ENCODE results near the gene KLRC1.
"Not testable (repeated sequence)": the region's sequence is repeated elsewhere in the genome, so short reads cannot be mapped to it uniquely, and the experiment has no call there.

KLRC1 gene

DNA sequence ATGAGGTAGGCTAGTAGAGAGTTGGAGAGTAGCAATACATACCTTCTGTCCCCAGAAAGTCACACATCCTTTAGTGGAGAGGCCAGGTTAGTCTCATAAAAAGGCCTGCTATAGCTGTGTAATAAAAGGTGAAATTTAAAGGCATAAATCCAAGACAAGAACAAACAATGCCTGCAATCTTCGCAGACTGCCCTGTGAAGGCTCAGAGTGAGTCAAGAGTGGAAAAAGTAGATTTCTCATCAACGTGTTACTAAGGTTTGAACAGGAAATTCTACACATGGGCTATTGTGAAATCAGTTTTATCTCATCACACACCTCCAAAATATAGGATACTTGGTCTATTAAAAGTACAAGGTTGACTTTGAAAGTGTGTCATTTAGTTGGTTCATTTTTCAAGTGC is at the start of gene KLRC1:
TSS of gene KLRC1 (minus strand) at position 222 of the 400 bp plus-strand sequence. CDS start 2,221 bp downstream, outside the sequence.
- in situ Hi-C loops (cut with HindIII; ENCODE audit: low sequenced_read_pairs): no loop called here

DNA sequence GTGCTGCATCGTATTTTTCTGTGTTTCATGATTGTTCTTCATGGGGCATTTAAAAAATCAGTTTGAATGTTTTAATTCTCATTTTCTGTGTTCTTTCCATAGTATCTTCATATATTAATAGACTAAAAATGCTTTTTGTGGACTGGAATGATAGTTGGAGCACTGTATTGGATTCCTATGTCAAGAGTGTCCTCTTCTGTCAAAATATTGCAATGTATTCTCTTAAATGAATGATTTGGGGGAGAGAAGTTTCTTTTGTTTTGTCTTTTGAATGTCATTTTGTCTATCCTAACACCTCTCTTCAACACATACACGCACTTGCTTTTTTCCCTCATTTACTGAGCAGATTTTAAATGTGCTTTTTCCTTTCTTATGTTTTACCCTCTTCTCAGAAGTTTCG is 47.9 kb upstream of the KLRC1 start:
- in situ Hi-C loops (cut with HindIII; ENCODE audit: low sequenced_read_pairs): no loop called here

DNA sequence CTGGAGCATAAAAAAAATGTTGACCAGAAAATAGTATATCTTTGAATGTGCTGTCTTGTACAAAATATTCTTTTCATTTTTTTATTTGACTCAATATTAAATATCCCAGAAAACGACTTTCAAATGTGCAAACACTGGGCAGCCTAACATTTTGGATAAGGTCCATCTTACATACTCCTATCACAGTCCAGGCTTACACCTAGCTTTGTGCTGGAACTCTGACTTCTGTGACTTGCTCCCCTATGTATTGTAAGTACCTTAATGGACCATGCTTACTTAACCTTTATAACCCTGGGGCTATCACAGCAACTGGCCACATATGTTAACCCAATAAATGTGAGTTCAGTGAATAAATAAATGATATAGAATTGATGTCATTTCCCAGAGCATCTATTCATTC is 44.9 kb upstream of the KLRC1 start:
- in situ Hi-C loops (cut with HindIII; ENCODE audit: low sequenced_read_pairs): no loop called here

- in situ Hi-C loops (cut with HindIII; ENCODE audit: low sequenced_read_pairs): no loop called here
These were observed 44.4 kb upstream of the KLRC1 start for GRCh38 chr12:10497602-10498001.

GRCh38 chr12:10491766-10492165 is 38.6 kb upstream of the KLRC1 start:
- in situ Hi-C loops (cut with HindIII; ENCODE audit: low sequenced_read_pairs): no loop called here

GRCh38 chr12:10487328-10487727 is 34.2 kb upstream of the KLRC1 start:
- in situ Hi-C loops (cut with HindIII; ENCODE audit: low sequenced_read_pairs): not testable (repeated sequence)

GRCh38 chr12:10481901-10482300 is 28.7 kb upstream of the KLRC1 start:
- in situ Hi-C loops (cut with HindIII; ENCODE audit: low sequenced_read_pairs): not testable (repeated sequence)

GRCh38 chr12:10472808-10473207 is 19.6 kb upstream of the KLRC1 start:
- in situ Hi-C loops (cut with HindIII; ENCODE audit: low sequenced_read_pairs): not testable (repeated sequence)

- in situ Hi-C loops (cut with HindIII; ENCODE audit: low sequenced_read_pairs): loop anchor here (5.0 kb wide), 1 partner anchor 232 kb away; no protein-coding TSS in a partner anchor
These were observed 16.5 kb upstream of the KLRC1 start for GRCh38 chr12:10469701-10470100.

GRCh38 chr12:10466311-10466710 is 13.1 kb upstream of the KLRC1 start:
- in situ Hi-C loops (cut with HindIII; ENCODE audit: low sequenced_read_pairs): loop anchor here (5.0 kb wide), 1 partner anchor 229 kb away; no protein-coding TSS in a partner anchor

- in situ Hi-C loops (cut with HindIII; ENCODE audit: low sequenced_read_pairs): no loop called here
These were observed 4.6 kb upstream of the KLRC1 start for GRCh38 chr12:10457760-10458159.

- in situ Hi-C loops (cut with HindIII; ENCODE audit: low sequenced_read_pairs): no loop called here
These were observed 3.7 kb upstream of the KLRC1 start for GRCh38 chr12:10456856-10457255.

DNA sequence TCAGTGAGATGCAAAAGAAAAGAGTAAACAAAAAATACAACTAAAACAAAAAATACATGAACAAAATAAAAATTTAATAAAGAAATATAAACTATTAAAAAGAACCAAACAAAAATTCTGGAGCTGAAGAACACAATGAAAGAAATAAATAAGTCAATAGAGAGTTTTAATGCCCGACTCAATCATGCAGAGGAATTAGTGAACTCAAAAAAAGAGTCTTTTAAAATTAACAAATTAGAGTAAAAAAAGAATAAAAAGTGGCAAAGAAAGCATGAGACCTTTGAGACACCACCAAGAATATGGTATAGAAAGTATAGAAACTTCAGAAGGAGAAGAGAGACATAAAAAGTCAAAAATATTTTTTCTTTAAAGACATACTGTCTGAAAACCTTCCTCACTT is 2.6 kb upstream of the KLRC1 start:
- in situ Hi-C loops (cut with HindIII; ENCODE audit: low sequenced_read_pairs): no loop called here

DNA sequence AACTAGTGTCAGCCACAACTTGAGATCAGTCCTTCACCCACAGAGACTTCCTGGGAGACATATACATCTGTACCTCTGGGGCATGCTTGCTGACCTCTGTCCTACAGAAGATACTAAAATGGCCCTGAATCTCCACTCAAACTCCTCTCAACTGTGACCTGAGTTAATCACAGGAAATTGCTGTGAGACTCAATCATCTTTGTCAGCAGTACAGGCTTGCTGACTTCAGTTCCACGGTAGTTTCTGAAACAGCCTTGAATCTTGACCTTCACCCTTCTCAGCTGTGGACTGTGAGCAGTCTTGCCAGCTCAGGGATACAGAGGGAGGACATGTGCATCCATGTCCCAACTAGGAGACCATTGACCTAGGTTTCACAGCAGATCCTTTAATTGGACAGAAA is 1.4 kb upstream of the KLRC1 start:
- in situ Hi-C loops (cut with HindIII; ENCODE audit: low sequenced_read_pairs): no loop called here

GRCh38 chr12:10448236-10448635 is 4.9 kb downstream of the KLRC1 start:
- in situ Hi-C loops (cut with HindIII; ENCODE audit: low sequenced_read_pairs): no loop called here

DNA sequence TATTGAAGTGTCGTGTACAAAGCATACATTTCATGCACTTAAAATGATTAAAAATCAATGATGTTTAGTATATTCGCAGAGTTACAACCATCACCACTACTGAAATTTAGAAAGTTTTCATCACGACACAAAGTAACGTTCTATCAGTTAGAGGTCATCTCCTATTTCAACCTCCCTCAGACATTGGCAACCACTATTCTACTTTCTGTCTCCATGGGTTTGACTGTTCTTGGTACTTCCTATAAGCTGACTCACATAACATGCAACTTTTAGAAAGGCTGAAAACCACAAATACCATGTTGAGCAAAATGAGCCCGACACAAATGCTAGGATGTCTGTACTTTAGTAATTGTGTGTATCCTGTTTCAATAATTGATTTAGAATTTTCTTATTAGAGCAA is 7.1 kb downstream of the KLRC1 start:
- in situ Hi-C loops (cut with HindIII; ENCODE audit: low sequenced_read_pairs): not testable (repeated sequence)

DNA sequence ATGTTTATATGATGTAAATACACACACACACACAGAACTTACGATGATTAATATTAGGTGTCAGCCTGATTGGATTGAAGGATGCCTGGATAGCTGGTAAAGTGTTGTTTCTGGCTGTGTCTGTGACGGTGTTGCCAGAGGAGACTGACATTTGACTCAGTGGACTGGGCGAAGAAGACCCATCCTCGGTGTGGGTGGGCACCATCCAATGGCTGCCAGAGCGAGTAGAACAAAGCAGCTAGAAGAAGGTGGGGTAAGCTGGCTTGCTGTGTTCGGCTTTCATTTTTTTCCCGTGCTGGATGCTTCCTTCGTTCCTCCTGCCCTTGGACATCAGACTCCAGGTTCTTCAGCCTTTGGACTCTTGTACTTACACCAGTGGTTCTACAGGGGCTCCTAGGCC is 12.0 kb downstream of the KLRC1 start:
- in situ Hi-C loops (cut with HindIII; ENCODE audit: low sequenced_read_pairs): not testable (repeated sequence)

GRCh38 chr12:10439608-10440274 is 13.4 kb downstream of the KLRC1 start:
- in situ Hi-C loops (cut with HindIII; ENCODE audit: low sequenced_read_pairs): not testable (repeated sequence)

DNA sequence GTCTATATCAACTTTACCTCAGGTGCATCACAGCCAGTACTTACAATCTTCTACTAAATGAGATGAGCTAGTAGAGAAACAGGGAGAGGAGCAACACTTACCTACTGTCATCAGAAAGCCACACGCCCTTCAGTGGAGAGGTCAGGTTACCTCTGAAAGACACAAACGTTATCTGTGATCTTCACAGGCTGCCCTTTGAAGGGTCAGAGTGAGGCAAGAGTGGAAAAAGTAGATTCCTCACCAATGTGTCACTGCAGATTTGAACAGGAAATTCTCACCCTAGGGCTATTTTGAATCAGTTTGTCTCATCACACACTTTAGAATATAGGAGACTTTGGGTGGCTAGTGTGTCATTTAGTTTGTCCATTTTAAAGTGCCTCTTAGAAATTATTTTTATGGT is 15.6 kb downstream of the KLRC1 start:
- in situ Hi-C loops (cut with HindIII; ENCODE audit: low sequenced_read_pairs): not testable (repeated sequence)

DNA sequence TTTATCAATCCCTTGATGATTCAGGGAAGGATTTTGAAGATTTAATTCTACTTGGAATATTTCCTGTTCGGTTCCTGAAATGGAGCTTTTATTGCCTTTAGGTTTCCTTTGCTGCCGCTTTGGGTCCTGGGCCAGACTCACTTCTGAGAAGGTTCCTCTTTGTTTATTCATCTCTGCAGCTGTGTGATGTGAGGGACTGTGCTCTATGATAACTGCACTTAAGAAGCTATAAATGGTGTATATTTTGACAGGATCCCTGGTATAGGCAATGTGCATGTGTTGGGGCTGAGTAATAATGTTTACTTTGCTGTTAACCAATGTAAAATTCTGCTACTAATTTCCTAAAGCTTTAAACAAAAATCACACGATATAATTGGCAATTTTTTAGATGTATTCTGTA is 17.4 kb downstream of the KLRC1 start, which contains the start of gene KLRC2:
TSS of gene KLRC2 (minus strand) at position 195 of the 400 bp plus-strand sequence. CDS start at position 171, 24 bp downstream.
- in situ Hi-C loops (cut with HindIII; ENCODE audit: low sequenced_read_pairs): not testable (repeated sequence)

- in situ Hi-C loops (cut with HindIII; ENCODE audit: low sequenced_read_pairs): not testable (repeated sequence)
These were observed 22.6 kb downstream of the KLRC1 start for GRCh38 chr12:10430623-10431022.

GRCh38 chr12:10425938-10426337 is 27.2 kb downstream of the KLRC1 start:
- in situ Hi-C loops (cut with HindIII; ENCODE audit: low sequenced_read_pairs): not testable (repeated sequence)
